SK-N-MC (cell line): ENCODE measurements around the gene DOK5.

Source experiments
- DNase-seq: peaks from one replicate; pipeline ENCODE4 v3.0.0-alpha.2; 2011; ENCODE audit warnings: low read depth, low spot score
- H3K27ac ChIP-seq: fragments of 200-600 bp; sonication (generic); 2 replicates; pipeline ENCODE4 v1.5.1; 2016; ENCODE audit warnings: mixed run types
- H3K36me3 ChIP-seq: fragments of 200-600 bp; sonication (generic); 2 replicates; pipeline ENCODE4 v1.6.1; 2017; ENCODE audit warnings: antibody characterized with exemption, low read length, mixed read lengths; ENCODE audit not compliant: insufficient read depth
- H3K4me3 ChIP-seq: fragments of 200-600 bp; sonication (generic); 2 replicates; pipeline ENCODE4 v1.5.1; 2016
- H3K9ac ChIP-seq: fragments of 200-600 bp; sonication (generic); 2 replicates; pipeline ENCODE4 v1.8.0; 2017; ENCODE audit warnings: mixed run types, mixed read lengths; ENCODE audit not compliant: insufficient read length
- H3K9me3 ChIP-seq: fragments of 200-600 bp; sonication (generic); 2 replicates; pipeline ENCODE4 v1.6.1; 2017; ENCODE audit warnings: low read depth, mild to moderate bottlenecking, antibody characterized with exemption, low read length, moderate library complexity, mixed read lengths
- EZH2 ChIP-seq: fragments of 200-600 bp; sonication (generic); IDR thresholded peaks from one replicate; pipeline ENCODE4 v1.6.1; 2017; ENCODE audit warnings: antibody characterized with exemption
- FOXP2 ChIP-seq: optimal IDR thresholded peaks from 2 replicates; pipeline ENCODE3; 2011; ENCODE audit warnings: mild to moderate bottlenecking, moderate library complexity; ENCODE audit not compliant: insufficient read depth; ENCODE audit errors: extremely low read length, control extremely low read depth
- POLR2AphosphoS5 ChIP-seq: IDR thresholded peaks from 2 replicates; pipeline ENCODE4 v1.6.1; 2012; ENCODE audit warnings: mild to moderate bottlenecking, low read depth, low read length, borderline replicate concordance

Gene DOK5

GRCh38 chr20:54649511-54649962 is 174.1 kb downstream of the DOK5 start:
- Histone ChIP-seq H3K9me3 (no peaks in the 10 kb centered on the region), H3K27ac (no peak overlapping the region), H3K4me3 (no peak overlapping the region), H3K36me3 (no peaks in the 10 kb centered on the region), H3K9ac (no peak overlapping the region)
- DNase-seq, result peak; percentile 63
- TF ChIP-seq FOXP2, result no peak
- TF ChIP-seq POLR2AphosphoS5, result no peak
- no peak for TF ChIP-seq EZH2

GRCh38 chr20:54650052-54650719 is 174.8 kb downstream of the DOK5 start:
- DNase-seq, result no peak
- Histone ChIP-seq H3K9ac (no peak overlapping the region), H3K27ac (no peak overlapping the region), H3K9me3 (no peaks in the 10 kb centered on the region), H3K4me3 (no peak overlapping the region), H3K36me3 (no peaks in the 10 kb centered on the region)
- no peak for TF ChIP-seq FOXP2

- H3K36me3 ChIP-seq, result no peaks in the 10 kb centered on the region
- H3K27ac ChIP-seq, result no peak overlapping the region
- H3K4me3 ChIP-seq, result no peak overlapping the region
- no peak for TF ChIP-seq FOXP2
- no peaks in the 10 kb centered on the region for H3K9me3 ChIP-seq
- no peak overlapping the region for H3K9ac ChIP-seq
- no peak for DNase-seq
These were observed 175.9 kb downstream of the DOK5 start for GRCh38 chr20:54651252-54651651.

GRCh38 chr20:54654450-54654849 is 179.1 kb downstream of the DOK5 start:
- no peak for DNase-seq
- no peak for TF ChIP-seq FOXP2
- TF ChIP-seq EZH2, result no peak
- no peak overlapping the region for H3K27ac ChIP-seq
- H3K9ac ChIP-seq, result no peak overlapping the region
- no peak overlapping the region for H3K4me3 ChIP-seq
- H3K9me3 ChIP-seq, result no peaks in the 10 kb centered on the region
- H3K36me3 ChIP-seq, result no peaks in the 10 kb centered on the region

- Histone ChIP-seq H3K9me3 (no peaks in the 10 kb centered on the region), H3K27ac (no peak overlapping the region), H3K9ac (no peak overlapping the region), H3K36me3 (no peaks in the 10 kb centered on the region), H3K4me3 (no peak overlapping the region)
- TF ChIP-seq EZH2 (no peak), FOXP2 (no peak), POLR2AphosphoS5 (no peak)
- DNase-seq, result no peak
These were observed 182.0 kb downstream of the DOK5 start for GRCh38 chr20:54657268-54657826.

GRCh38 chr20:54658525-54658924 is 183.1 kb downstream of the DOK5 start:
- no peaks in the 10 kb centered on the region for H3K36me3 ChIP-seq
- no peak overlapping the region for H3K4me3 ChIP-seq
- H3K9ac ChIP-seq, result no peak overlapping the region
- H3K9me3 ChIP-seq, result no peaks in the 10 kb centered on the region
- TF ChIP-seq FOXP2, result no peak
- TF ChIP-seq POLR2AphosphoS5, result no peak
- no peak for TF ChIP-seq EZH2
- DNase-seq, result no peak
- no peak overlapping the region for H3K27ac ChIP-seq

- H3K4me3 ChIP-seq, result no peak overlapping the region
These were observed 185.9 kb downstream of the DOK5 start for GRCh38 chr20:54661265-54661664.

GRCh38 chr20:54661880-54662465 is 186.6 kb downstream of the DOK5 start:
- Histone ChIP-seq H3K4me3 (no peak overlapping the region), H3K27ac (no peak overlapping the region), H3K9ac (no peak overlapping the region), H3K9me3 (no peaks in the 10 kb centered on the region), H3K36me3 (no peaks in the 10 kb centered on the region)
- TF ChIP-seq FOXP2 (no peak), POLR2AphosphoS5 (no peak), EZH2 (no peak)
- DNase-seq, result no peak

More at GRCh38 chr20:54661265-54661664, 185.9 kb downstream of the DOK5 start:
- Histone ChIP-seq H3K9me3 (no peaks in the 10 kb centered on the region), H3K9ac (no peak overlapping the region), H3K27ac (no peak overlapping the region), H3K36me3 (no peaks in the 10 kb centered on the region)
- no peak for DNase-seq
- TF ChIP-seq FOXP2, result no peak
- TF ChIP-seq POLR2AphosphoS5, result no peak
- TF ChIP-seq EZH2, result no peak
